Measurements from ENCODE around the gene PRSS56. TPM values are rescaled to one million over a fixed set of nuclear protein-coding genes. Genes with fewer than 3 reads are reported as not detected.

The PRSS56 gene
- total and polyA plus RNA-seq, 9 donors = 0.27 to 0.35 TPM; not detected in 7

- H3K4me1 ChIP-seq (ENCODE audit: insufficient read depth) = peaks cover 2% of the 10 kb centered on the region
- peak within 1 kb of the TSS; percentile 48 to 82 for H3K27ac ChIP-seq
- no peaks in the 10 kb centered on the region for H3K9me3 ChIP-seq
- peak within 1 kb of the TSS; percentile 99 for H3K4me3 ChIP-seq
- WGBS, 3 donors = 0 to 1% (median 0%) methylated on average over 45 to 81 of the region's 81 CpGs
- H3K27me3 ChIP-seq = no peaks in the 10 kb centered on the region
- intact Hi-C loops (cut with DNase I) = no loop called here
- peak; percentile 90 to 95 (median 92) for DNase-seq
- peak in 2 of 3 donors; percentile 50 to 51 for TF ChIP-seq CTCF (IDR thresholded peaks at IDR 0.05)
- TF ChIP-seq EP300 (IDR thresholded peaks at IDR 0.05) = no peak
- TF ChIP-seq POLR2A (IDR thresholded peaks at IDR 0.05) = peak; percentile 53
- no peaks in the 10 kb centered on the region for H3K36me3 ChIP-seq
Measured at GRCh38 chr2:232550354-232551249, 30.4 kb downstream of the PRSS56 start, which contains the start of the genes EIF4E2 and TIGD1. Gene EIF4E2 (plus strand): TSS chr2:232550689. CDS start chr2:232550725, 36 bp downstream. Gene TIGD1 (minus strand): TSS chr2:232550557. CDS start chr2:232549882, 675 bp downstream.

- H3K4me1 ChIP-seq (ENCODE audit: insufficient read depth) = peaks cover 2% of the 10 kb centered on the region
- no peak for DNase-seq
- TF ChIP-seq CTCF (IDR thresholded peaks at IDR 0.05) = no peak
- WGBS, 3 donors = 10 to 12% (median 10%) methylated on average over 7 of the region's 7 CpGs
- no peaks in the 10 kb centered on the region for H3K9me3 ChIP-seq
- H3K27ac ChIP-seq = peak overlapping the region in 1 of 2 donors; percentile 82
- H3K27me3 ChIP-seq = no peaks in the 10 kb centered on the region
- intact Hi-C loops (cut with DNase I) = no loop called here
- peak overlapping the region; percentile 99 for H3K4me3 ChIP-seq
- no peaks in the 10 kb centered on the region for H3K36me3 ChIP-seq
Measured at GRCh38 chr2:232551250-232551638, 31.1 kb downstream of the PRSS56 start.

DNA sequence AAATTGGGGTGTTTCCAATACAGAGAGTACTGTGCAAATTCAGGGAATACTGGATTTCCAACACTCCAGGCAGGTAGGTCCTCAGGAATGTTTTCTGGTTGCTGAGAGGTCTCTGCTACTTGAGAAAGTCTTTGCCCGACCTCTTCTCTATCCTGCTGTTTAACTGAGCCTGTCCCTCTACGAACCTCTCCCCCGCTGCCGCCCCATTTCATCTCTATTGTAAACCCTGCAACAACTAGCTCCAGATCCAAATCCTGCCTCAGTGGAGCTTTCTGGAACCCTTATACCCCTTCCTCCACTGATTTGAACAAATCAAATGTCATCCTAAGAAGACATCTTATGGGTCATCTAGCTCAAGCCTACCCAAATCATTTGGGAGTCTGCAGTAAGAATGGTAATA, 31.6 kb downstream of the PRSS56 start:
- Histone ChIP-seq H3K27ac (no peak overlapping the region), H3K36me3 (no peaks in the 10 kb centered on the region), H3K4me1 (ENCODE audit: insufficient read depth) (peaks cover 2% of the 10 kb centered on the region), H3K4me3 (peak overlapping the region; percentile 99), H3K9me3 (no peaks in the 10 kb centered on the region), H3K27me3 (no peaks in the 10 kb centered on the region)
- TF ChIP-seq POLR2A (IDR thresholded peaks at IDR 0.05) = no peak
- TF ChIP-seq EP300 (IDR thresholded peaks at IDR 0.05) = no peak
- TF ChIP-seq CTCF (IDR thresholded peaks at IDR 0.05) = no peak
- WGBS, 3 donors = 86 to 94% (median 93%) methylated on average over 4 of the region's 4 CpGs
- intact Hi-C loops (cut with DNase I) = no loop called here
- DNase-seq = no peak

- intact Hi-C loops (cut with DNase I) = no loop called here
- Histone ChIP-seq H3K27ac (no peak overlapping the region), H3K36me3 (no peaks in the 10 kb centered on the region)
Measured at GRCh38 chr2:232556426-232556825, 36.2 kb downstream of the PRSS56 start.

More at GRCh38 chr2:232556426-232556825, 36.2 kb downstream of the PRSS56 start:
- Histone ChIP-seq H3K4me3 (no peak overlapping the region), H3K27me3 (no peaks in the 10 kb centered on the region), H3K4me1 (ENCODE audit: insufficient read depth) (peaks cover 2% of the 10 kb centered on the region), H3K9me3 (no peaks in the 10 kb centered on the region)
- DNase-seq = no peak
- TF ChIP-seq CTCF (IDR thresholded peaks at IDR 0.05) (no peak), EP300 (IDR thresholded peaks at IDR 0.05) (no peak), POLR2A (IDR thresholded peaks at IDR 0.05) (no peak)
- WGBS, 3 donors = 76 to 83% (median 80%) methylated on average over 3 of the region's 3 CpGs

Measured in ovary (tissue), 9 donors.